ENCODE results near the gene MPV17L2.

Gene MPV17L2

DNA sequence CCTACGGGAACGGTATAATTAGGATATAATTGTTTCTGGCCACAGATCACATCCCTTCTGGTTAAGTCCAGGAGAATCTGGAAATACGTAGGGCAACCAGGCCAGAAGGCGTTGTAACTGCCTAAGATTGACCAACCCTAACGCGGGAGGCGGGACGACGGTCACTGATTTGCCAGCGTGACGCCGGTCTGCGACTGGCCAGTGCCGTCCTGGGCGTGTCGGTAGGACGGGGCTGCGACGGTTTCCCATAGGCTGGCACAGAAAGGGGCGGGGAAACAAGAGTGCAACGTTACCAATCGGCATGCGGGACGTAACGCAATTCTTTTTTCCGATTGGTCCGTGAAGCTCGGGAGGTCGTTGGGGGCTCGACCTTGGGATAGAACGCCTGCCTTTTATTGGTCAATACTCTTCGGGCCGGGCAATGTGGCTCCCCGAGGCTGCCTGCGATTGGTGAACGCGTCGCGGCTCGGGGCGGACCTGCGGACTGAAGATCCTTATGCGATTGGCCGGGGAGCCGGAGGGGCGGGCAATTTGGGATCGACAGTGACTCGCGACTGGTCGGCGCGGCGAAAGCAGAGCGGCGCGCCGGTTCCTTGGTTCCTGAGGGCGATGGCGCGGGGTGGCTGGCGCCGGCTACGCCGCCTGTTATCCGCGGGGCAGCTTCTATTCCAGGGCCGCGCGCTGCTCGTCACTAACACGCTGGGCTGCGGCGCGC, at the start of gene MPV17L2:
TSS of gene MPV17L2 (plus strand) at position 546 of the 715 bp plus-strand sequence. CDS start at position 610, 64 bp downstream.
- H3K4me3 ChIP-seq (ENCODE audit: low read depth, low read length), result peak within 1 kb of the TSS; percentile 69
- peak; percentile 41 for TF ChIP-seq POLR2A (IDR thresholded peaks at IDR 0.05; ENCODE audit: extremely low read depth, insufficient read length)
- TF ChIP-seq, protein P1, sequence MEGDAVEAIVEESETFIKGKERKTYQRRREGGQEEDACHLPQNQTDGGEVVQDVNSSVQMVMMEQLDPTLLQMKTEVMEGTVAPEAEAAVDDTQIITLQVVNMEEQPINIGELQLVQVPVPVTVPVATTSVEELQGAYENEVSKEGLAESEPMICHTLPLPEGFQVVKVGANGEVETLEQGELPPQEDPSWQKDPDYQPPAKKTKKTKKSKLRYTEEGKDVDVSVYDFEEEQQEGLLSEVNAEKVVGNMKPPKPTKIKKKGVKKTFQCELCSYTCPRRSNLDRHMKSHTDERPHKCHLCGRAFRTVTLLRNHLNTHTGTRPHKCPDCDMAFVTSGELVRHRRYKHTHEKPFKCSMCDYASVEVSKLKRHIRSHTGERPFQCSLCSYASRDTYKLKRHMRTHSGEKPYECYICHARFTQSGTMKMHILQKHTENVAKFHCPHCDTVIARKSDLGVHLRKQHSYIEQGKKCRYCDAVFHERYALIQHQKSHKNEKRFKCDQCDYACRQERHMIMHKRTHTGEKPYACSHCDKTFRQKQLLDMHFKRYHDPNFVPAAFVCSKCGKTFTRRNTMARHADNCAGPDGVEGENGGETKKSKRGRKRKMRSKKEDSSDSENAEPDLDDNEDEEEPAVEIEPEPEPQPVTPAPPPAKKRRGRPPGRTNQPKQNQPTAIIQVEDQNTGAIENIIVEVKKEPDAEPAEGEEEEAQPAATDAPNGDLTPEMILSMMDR (IDR thresholded peaks at IDR 0.05; ENCODE audit: low read depth, low read length), result no peak
- DNase-seq (ENCODE audit: low read depth), result peak; percentile 100

DNA sequence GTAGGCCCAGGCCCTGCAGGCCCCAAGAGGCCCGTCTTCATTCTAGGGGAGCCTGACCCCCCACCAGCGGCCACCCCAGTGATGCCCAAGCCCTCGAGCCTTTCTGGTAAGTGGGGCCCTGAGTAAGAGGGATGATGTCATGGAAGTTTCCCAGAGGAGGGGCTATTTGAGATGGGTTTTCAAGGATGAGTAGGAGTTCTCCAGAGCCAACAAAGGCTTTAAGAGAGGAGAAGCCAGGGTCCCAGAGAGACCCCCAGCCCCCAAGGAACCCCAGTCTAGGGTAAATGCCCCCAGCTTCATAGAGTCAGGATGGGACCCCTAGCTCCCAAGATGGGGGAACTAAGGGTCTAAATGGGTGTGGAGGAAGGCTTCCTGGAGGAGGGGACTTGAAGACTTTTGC, 49.1 kb upstream of the MPV17L2 start:
- no peak overlapping the region for H3K4me3 ChIP-seq (ENCODE audit: low read depth, low read length)
- no peak for DNase-seq (ENCODE audit: low read depth)
- TF ChIP-seq, protein P2, sequence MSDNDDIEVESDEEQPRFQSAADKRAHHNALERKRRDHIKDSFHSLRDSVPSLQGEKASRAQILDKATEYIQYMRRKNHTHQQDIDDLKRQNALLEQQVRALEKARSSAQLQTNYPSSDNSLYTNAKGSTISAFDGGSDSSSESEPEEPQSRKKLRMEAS (IDR thresholded peaks at IDR 0.05; ENCODE audit: low read depth, low read length), result no peak
- no peak for TF ChIP-seq POLR2A (IDR thresholded peaks at IDR 0.05; ENCODE audit: extremely low read depth, insufficient read length)
- no peak for TF ChIP-seq MYC (IDR thresholded peaks at IDR 0.05; ENCODE audit: low read depth, low read length)

DNA sequence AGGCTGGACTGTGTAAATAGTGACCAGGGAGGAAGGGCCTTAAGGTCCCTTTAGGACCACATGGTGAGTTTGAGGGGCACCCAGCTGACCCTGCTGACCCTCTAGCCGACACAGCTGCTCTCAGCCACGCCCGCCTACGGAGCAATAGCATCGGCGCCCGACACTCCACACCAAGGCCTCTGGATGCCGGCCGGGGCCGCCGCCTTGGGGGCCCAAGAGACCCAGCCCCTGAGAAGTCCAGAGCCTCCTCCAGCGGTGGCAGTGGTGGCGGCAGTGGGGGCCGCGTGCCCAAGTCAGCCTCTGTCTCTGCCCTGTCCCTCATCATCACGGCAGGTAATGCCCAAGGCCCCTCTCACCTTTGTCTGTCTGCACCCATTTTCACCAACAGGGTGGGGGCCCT, 48.7 kb upstream of the MPV17L2 start:
- no peak overlapping the region for H3K4me3 ChIP-seq (ENCODE audit: low read depth, low read length)
- TF ChIP-seq POLR2A (IDR thresholded peaks at IDR 0.05; ENCODE audit: extremely low read depth, insufficient read length) (no peak), MYC (IDR thresholded peaks at IDR 0.05; ENCODE audit: low read depth, low read length) (no peak)
- TF ChIP-seq, protein P2 (IDR thresholded peaks at IDR 0.05; ENCODE audit: low read depth, low read length), result no peak
- TF ChIP-seq, protein P1 (IDR thresholded peaks at IDR 0.05; ENCODE audit: low read depth, low read length), result no peak
- DNase-seq (ENCODE audit: low read depth), result no peak

DNA sequence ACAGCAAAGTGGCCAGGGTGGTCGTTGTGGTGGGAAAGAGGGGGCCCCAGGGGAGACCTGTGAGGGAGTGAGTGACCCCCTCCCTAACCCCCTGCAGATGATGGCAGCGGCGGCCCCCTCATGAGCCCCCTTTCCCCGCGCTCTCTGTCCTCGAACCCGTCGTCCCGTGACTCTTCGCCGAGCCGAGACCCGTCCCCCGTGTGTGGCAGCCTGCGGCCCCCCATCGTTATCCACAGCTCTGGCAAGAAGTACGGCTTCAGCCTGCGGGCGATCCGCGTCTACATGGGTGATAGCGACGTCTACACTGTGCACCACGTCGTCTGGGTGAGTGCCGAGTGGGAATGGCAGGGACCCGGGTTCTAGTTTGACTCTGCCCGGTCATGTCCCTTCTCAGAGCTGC, 48.1 kb upstream of the MPV17L2 start:
- no peak for DNase-seq (ENCODE audit: low read depth)
- TF ChIP-seq, protein P2 (IDR thresholded peaks at IDR 0.05; ENCODE audit: low read depth, low read length), result no peak
- TF ChIP-seq MYC (IDR thresholded peaks at IDR 0.05; ENCODE audit: low read depth, low read length) (no peak), POLR2A (IDR thresholded peaks at IDR 0.05; ENCODE audit: extremely low read depth, insufficient read length) (no peak)
- TF ChIP-seq, protein P1 (IDR thresholded peaks at IDR 0.05; ENCODE audit: low read depth, low read length), result no peak
- H3K4me3 ChIP-seq (ENCODE audit: low read depth, low read length), result no peak overlapping the region

DNA sequence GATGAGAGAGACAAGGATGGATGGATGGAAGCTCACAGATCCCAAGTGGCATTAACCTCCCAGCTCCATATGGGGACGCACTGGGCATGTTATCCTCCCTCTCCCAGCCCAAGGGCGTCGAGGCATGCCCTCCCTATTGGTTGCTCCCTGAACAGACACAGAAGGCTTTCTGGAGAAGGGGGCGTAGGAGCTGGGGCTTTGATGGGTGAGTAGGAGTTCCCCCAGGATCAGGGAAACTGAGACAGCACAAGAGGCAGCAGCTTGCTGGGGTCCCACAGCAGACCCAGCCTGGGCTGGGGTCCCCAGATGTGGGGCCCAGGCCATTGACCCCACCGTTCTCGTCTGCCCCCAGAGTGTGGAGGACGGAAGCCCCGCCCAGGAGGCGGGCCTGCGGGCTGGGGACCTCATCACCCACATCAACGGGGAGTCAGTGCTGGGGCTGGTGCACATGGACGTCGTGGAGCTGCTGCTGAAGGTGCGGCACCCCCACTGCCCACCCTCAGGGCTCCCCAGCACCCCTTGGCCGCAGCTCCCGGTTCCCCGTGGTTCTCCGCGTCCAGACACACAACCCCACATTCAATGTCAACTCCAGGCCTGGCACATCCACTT, 47.5 kb upstream of the MPV17L2 start:
- no peak for TF ChIP-seq MYC (IDR thresholded peaks at IDR 0.05; ENCODE audit: low read depth, low read length)
- H3K4me3 ChIP-seq (ENCODE audit: low read depth, low read length), result no peak overlapping the region
- DNase-seq (ENCODE audit: low read depth), result no peak

DNA sequence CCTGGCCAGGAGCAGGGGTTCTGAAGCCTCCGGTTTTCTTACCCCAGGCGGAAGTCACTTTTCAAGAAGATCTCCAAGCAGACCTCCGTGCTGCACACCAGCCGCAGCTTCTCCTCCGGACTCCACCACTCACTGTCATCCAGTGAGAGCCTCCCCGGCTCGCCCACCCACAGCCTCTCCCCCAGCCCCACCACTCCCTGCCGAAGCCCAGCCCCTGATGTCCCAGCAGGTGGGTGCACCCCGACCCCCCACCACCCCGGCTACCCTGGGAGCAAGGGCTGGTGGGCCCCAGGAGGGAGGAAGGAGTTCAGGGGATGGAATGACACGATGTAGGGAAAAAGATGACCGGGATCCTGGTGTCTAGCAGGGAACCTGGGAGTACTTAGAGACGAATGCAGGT, 45.6 kb upstream of the MPV17L2 start:
- DNase-seq (ENCODE audit: low read depth), result no peak
- TF ChIP-seq POLR2A (IDR thresholded peaks at IDR 0.05; ENCODE audit: extremely low read depth, insufficient read length) (no peak), MYC (IDR thresholded peaks at IDR 0.05; ENCODE audit: low read depth, low read length) (no peak)
- TF ChIP-seq, protein P1 (IDR thresholded peaks at IDR 0.05; ENCODE audit: low read depth, low read length), result no peak
- TF ChIP-seq, protein P2 (IDR thresholded peaks at IDR 0.05; ENCODE audit: low read depth, low read length), result no peak

More for the DNA sequence above, 45.6 kb upstream of the MPV17L2 start:
- H3K4me3 ChIP-seq (ENCODE audit: low read depth, low read length), result no peak overlapping the region

Data from NB4 (cell line).